ENCODE measurements around the gene ASB8. TPM values are rescaled to one million over a fixed set of nuclear protein-coding genes. Genes with fewer than 3 reads are reported as not detected.

Gene ASB8
- total and polyA plus RNA-seq, 11 donors, result 24.9 to 97.6 (median 79.1) TPM

DNA sequence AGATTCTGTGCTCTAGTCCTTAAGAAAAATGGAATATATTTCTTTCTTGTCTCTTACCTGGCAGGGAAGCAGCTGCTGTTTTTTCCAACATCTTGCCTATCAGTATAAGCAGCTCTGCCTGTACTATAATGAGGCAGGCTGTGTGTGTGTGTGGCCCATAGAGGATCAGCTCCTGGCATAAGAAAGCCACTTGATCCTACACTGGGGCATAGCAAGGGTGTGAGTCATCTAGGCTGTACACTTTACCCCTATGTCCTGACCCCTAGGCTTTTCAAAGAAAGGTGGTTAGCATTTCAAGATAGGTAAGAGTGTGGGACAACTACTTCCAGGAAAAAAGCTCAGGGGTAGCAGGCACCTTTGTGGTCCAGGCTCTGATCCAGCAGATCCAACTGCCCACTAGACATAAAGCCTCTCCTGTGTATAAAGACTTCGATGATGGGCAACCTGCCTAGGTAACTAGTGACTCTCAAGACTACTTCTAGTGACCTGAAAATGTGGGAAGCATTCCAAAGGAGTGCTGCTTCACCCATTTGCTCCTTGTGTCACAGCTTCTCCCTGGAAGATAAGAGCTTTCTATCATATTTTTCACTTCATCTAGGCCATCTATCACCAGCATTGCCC is 46.5 kb downstream of the ASB8 start:
- no peak overlapping the region for H3K27ac ChIP-seq
- no peak overlapping the region for H3K4me3 ChIP-seq
- no peak for DNase-seq
- intact Hi-C loops (cut with DNase I), result no loop called here
- ATAC-seq, result no peak
- no peaks in the 10 kb centered on the region for H3K36me3 ChIP-seq
- peaks cover 0 to 12% (median 8%) of the 10 kb centered on the region in 12 donors for H3K4me1 ChIP-seq
- TF ChIP-seq POLR2A (IDR thresholded peaks at IDR 0.05), result no peak
- TF ChIP-seq, protein P1, sequence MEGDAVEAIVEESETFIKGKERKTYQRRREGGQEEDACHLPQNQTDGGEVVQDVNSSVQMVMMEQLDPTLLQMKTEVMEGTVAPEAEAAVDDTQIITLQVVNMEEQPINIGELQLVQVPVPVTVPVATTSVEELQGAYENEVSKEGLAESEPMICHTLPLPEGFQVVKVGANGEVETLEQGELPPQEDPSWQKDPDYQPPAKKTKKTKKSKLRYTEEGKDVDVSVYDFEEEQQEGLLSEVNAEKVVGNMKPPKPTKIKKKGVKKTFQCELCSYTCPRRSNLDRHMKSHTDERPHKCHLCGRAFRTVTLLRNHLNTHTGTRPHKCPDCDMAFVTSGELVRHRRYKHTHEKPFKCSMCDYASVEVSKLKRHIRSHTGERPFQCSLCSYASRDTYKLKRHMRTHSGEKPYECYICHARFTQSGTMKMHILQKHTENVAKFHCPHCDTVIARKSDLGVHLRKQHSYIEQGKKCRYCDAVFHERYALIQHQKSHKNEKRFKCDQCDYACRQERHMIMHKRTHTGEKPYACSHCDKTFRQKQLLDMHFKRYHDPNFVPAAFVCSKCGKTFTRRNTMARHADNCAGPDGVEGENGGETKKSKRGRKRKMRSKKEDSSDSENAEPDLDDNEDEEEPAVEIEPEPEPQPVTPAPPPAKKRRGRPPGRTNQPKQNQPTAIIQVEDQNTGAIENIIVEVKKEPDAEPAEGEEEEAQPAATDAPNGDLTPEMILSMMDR (IDR thresholded peaks at IDR 0.05), result no peak
- H3K9me3 ChIP-seq, result no peaks in the 10 kb centered on the region
- 78 to 100% (median 80%) methylated on average over 1 of the region's 1 CpG for WGBS, 4 donors
- no peaks in the 10 kb centered on the region for H3K27me3 ChIP-seq

DNA sequence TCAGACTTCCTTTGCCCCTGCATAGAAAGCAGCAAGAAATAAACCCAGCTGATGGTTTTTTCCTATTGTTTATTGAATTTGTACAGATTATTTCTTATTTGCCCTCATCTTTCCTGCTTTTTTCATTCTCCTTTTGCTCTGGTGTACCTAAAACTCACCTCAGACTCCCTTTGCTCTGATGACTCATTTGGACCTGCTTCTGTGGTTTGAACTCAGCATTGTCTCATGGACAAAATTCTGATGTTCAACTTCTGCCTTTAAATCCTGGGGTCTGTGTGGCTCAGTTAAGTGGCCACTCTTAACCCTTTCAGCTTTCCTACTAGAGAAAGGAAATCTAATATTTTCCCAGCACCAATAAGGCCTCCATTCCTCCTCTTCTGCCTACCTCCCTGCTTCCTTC is 47.9 kb downstream of the ASB8 start:
- H3K27me3 ChIP-seq, result no peaks in the 10 kb centered on the region
- H3K36me3 ChIP-seq, result no peaks in the 10 kb centered on the region
- ATAC-seq (no peak), DNase-seq (no peak)
- no peak overlapping the region for H3K4me3 ChIP-seq
- H3K9me3 ChIP-seq, result no peaks in the 10 kb centered on the region
- peaks cover 0 to 20% (median 14%) of the 10 kb centered on the region in 12 donors for H3K4me1 ChIP-seq
- TF ChIP-seq POLR2A (IDR thresholded peaks at IDR 0.05), result no peak
- TF ChIP-seq, protein P1 (IDR thresholded peaks at IDR 0.05), result no peak
- no peak overlapping the region for H3K27ac ChIP-seq
- intact Hi-C loops (cut with DNase I), result loop anchor here in 6 of 10 donors (5.0 kb wide), 1 partner anchor 48 kb away; the partner anchor contains the start of gene ASB8 (in 6 of the 6)

DNA sequence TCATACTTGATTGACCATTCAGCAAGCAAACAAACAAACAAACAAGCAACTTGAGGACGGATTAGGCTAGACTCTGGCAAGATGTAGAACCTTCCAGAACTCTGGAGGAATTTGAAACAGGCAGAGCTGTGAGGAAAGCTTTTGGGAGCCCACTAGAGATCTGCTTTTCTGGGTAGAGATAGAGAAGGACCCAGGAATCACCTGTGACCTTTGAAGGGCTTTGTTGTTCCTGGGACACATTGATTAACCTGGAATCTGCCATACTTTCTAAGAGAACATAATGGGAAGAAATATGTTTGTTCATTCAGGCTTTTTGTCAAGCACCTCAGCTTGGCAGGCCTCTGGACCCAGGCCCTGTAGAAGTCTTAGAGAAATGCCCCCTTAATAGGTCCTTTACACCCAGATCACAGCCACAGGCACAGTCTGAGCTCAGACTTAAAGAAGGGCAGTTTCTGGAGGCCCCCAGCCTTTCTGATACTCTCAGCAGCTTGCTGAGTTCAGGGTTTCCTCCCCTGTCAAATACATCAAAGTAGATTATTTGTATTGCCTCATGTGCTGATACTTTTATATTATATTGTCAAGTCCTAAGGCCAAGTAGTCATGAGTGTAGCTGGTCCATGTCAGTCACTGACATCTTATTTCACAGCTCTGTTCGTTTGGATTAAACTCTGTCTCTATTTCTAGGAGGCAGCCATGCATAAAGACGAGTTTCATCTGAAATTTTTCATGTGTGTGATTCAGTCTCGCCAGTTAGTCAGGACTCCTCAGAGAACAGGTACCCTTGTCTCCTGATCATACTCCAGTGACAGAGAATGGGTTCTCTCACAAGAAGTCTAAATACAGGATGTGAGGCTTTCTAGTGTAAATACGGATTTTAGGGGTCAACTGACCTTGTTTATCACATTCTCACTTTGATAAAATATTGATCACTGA is 50.4 kb downstream of the ASB8 start:
- Histone ChIP-seq H3K27ac (peak overlapping the region; percentile 86 to 100 (median 96)), H3K27me3 (no peaks in the 10 kb centered on the region), H3K4me3 (peak overlapping the region; percentile 64 to 98 (median 94)), H3K4me1 (peaks cover 0 to 22% (median 16%) of the 10 kb centered on the region in 12 donors), H3K9me3 (no peaks in the 10 kb centered on the region), H3K36me3 (no peaks in the 10 kb centered on the region)
- ATAC-seq (no peak), DNase-seq (no peak)
- intact Hi-C loops (cut with DNase I), result loop anchor here in 9 of 10 donors (1.0 to 5.0 kb wide), 3 partner anchors 12 to 50 kb away; partner anchors contain the start of genes ASB8 (in 9 of the 9) and PFKM (in 1 of the 9)
- WGBS, 4 donors, result 75 to 79% (median 77%) methylated on average over 5 of the region's 5 CpGs
- no peak for TF ChIP-seq POLR2A (IDR thresholded peaks at IDR 0.05)
- TF ChIP-seq, protein P1 (IDR thresholded peaks at IDR 0.05), result no peak

All from heart left ventricle (tissue), 16 donors.